Erythroblast (primary cell): ENCODE data around the gene PCDHA13.
"Not testable (repeated sequence)": the region's sequence is repeated elsewhere in the genome, so short reads cannot be mapped to it uniquely, and the experiment has no call there.

Source experiments
- DNase-seq, 2 experiments: peaks; one replicate each; lab custom pipeline; 2025; lab: John Stamatoyannopoulos, UW
- GATA1 ChIP-seq: IDR thresholded peaks from 2 replicates; pipeline ENCODE4 v1.6.1; 2011; ENCODE audit warnings: low read depth, mild to moderate bottlenecking, control low read depth, low read length, moderate library complexity
- POLR2A ChIP-seq: IDR thresholded peaks from 2 replicates; pipeline ENCODE4 v1.6.1; 2011; ENCODE audit warnings: mild to moderate bottlenecking, low read length

Gene PCDHA13

DNA sequence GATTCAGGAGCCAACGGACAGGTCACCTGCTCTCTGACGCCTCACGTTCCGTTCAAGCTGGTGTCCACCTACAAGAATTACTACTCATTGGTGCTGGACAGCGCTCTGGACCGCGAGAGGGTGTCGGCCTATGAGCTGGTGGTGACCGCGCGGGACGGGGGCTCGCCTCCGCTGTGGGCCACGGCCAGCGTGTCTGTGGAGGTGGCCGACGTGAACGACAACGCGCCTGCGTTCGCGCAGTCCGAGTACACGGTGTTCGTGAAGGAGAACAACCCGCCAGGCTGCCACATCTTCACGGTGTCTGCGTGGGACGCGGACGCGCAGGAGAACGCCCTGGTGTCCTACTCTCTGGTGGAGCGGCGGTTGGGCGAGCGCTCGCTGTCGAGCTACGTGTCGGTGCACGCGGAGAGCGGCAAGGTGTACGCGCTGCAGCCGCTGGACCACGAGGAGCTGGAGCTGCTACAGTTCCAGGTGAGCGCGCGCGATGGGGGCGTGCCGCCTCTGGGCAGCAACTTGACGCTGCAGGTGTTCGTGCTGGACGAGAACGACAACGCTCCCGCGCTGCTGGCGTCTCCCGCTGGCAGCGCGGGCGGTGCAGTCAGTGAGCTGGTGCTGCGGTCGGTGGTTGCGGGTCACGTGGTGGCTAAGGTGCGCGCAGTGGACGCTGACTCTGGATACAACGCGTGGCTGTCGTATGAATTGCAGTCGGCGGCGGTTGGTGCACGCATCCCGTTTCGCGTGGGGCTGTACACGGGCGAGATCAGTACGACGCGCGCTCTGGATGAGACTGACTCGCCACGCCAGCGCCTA, 24.5 kb upstream of the PCDHA13 start:
- DNase-seq = no peak
- no peak for TF ChIP-seq GATA1
- TF ChIP-seq POLR2A = no peak

DNA sequence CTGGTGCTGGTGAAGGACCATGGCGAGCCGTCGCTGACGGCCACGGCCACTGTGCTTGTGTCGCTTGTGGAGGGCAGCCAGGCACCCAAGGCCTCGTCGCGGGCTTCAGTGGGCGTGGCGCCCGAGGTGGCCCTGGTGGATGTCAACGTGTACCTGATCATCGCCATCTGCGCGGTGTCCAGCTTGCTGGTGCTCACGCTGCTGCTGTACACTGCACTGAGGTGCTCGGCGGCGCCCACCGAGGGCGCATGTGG, 24.0 kb upstream of the PCDHA13 start:
- no peak for DNase-seq

DNA sequence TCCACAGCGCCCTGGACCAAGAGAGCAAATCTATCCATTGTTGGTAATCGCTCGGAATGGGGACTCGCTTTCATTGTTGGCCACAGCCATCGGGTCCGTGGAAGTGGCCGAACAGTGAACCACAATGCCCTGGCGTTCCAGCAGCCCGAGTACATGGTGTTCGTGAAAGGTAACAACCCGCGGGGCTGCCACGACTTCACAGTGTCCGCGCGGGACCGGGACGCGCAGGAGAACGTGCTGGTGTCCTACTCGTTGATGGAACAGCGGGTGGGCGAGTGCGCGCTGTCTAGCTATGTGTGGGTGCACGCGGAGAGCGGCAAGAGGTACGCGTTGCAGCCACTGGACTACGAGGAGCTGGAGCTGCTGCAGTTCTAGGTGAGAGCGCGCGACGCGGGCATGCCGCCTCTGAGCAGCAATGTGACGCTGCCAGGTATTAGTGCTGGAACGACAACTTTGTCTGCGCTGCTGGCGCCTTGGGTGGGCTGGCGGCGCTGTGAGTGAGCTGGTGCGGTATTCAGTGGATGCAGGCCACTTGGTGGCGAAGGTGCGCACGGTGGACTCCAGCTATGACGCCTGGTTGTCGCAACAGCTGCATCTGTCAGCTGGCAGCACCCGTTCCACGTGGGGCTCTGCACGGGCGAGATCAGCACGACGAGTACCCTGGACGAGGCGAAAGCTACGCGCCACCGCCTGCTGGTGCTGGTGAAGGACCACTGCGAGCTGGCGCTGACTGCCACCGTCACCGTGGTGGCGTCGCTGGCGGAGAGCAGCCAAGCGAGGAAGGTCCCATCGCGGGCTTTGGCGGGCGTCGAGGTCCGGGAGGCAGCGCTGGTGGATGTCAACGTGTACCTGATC, 19.3 kb upstream of the PCDHA13 start:
- no peak for TF ChIP-seq POLR2A
- TF ChIP-seq GATA1 = no peak
- DNase-seq = no peak

More for the DNA sequence above, 24.0 kb upstream of the PCDHA13 start:
- TF ChIP-seq POLR2A (no peak), GATA1 (no peak)

DNA sequence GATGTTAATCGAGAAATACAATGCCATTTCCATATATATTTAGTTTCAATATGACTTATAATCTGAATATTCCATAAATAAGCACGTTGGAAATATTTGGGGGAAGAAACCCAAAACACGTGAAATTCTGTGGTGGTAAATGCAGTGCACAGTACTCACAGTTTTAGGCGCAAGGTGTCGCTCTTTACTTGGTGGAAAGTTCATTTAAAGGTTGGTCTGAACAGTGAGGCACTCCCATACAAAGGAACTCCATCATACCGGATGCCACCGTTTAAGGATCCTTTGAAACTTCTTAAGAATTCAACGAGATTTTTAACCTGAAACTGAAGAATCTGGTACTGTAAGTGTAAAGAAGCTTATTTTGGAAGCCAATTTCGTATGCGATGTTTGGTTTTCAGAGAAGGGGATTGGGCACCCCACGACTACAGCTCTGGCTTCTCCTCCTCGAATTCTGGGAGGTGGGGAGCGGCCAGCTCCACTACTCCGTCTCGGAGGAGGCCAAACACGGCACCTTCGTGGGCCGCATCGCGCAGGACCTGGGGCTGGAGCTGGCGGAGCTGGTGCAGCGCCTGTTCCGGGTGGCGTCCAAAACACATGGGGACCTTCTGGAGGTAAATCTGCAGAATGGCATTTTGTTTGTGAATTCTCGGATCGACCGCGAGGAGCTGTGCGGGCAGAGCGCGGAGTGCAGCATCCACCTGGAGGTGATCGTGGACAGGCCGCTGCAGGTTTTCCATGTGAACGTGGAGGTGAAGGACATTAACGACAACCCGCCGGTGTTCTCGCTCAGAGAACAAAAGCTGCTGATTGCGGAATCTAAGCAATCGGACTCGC, 13.0 kb upstream of the PCDHA13 start, which contains the start of gene PCDHA11:
TSS of gene PCDHA11 (plus strand) at position 237 of the 834 bp plus-strand sequence. CDS start at position 384, 147 bp downstream.
- TF ChIP-seq GATA1 (no peak), POLR2A (no peak)
- DNase-seq = no peak

DNA sequence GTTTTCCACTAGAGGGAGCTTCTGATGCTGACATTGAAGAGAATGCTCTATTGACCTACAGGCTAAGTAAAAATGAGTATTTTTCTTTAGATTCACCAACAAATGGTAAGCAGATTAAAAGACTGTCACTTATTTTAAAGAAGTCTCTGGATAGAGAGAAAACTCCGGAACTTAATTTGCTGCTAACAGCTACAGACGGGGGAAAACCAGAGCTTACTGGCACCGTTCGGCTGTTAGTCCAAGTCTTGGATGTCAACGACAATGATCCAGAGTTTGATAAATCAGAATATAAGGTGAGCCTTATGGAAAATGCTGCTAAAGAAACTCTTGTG, 12.4 kb upstream of the PCDHA13 start:
- DNase-seq = no peak
- TF ChIP-seq POLR2A (no peak), GATA1 (no peak)

DNA sequence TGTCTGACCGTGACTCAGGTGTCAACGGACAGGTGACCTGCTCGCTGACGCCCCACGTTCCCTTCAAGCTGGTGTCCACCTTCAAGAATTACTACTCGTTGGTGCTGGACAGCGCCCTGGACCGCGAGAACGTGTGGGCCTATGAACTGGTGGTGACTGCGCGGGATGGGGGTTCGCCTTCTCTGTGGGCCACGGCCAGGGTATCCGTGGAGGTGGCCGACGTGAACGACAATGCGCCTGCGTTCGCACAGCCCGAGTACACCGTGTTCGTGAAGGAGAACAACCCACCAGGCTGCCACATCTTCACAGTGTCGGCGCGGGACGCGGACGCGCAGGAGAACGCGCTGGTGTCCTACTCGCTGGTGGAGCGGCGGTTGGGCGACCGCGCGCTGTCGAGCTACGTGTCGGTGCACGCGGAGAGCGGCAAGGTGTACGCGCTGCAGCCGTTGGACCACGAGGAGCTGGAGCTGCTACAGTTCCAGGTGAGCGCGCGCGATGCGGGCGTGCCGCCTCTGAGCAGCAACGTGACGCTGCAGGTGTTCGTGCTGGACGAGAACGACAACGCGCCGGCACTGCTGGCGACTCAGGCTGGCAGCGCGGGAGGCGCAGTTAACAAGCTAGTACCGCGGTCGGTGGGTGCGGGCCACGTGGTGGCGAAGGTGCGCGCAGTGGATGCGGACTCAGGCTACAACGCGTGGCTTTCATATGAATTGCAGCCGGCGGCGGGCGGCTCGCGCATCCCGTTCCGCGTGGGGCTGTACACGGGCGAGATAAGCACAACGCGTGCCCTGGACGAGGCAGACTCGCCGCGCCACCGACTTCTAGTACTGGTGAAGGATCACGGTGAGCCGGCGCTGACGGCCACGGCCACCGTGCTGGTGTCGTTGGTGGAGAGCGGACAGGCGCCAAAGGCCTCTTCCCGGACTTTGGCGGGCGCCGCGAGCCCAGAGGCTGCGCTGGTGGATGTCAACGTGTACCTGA, 11.4 kb upstream of the PCDHA13 start:
- TF ChIP-seq POLR2A = no peak
- TF ChIP-seq GATA1 = no peak
- DNase-seq = no peak

DNA sequence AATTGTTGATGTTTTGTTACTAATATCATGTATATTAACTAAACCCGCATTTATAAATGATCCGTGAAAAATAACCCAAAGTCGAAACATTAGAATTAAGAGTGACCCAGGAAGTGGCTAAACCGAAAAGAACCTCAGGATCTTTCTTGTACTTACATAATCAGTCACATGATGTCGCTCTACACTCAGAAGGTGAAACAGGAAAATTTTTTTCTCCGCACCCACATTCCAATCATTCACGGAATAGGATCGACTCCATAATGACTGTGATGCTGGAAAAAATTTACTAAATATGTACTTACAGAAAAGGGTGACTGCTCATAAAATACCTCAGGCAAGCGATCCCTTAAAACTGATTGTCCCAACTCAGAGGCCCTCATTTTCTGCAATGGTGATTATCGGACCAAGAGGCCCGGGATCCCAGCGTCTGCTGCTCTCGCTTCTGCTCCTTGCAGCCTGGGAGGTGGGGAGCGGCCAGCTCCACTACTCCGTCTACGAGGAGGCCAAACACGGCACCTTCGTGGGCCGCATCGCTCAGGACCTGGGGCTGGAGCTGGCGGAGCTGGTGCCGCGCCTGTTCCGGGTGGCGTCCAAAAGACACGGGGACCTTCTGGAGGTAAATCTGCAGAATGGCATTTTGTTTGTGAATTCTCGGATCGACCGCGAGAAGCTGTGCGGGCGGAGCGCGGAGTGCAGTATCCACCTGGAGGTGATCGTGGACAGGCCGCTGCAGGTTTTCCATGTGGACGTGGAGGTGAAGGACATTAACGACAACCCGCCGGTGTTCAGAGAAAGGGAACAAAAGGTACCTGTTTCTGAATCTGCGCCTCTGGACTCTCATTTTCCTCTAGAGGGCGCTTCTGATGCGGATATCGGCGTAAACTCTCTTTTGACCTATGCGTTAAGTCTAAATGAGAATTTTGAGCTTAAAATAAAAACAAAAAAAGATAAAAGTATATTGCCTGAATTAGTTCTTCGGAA, 6.5 kb upstream of the PCDHA13 start, which contains the start of gene PCDHA12:
TSS of gene PCDHA12 (plus strand) at position 224 of the 981 bp plus-strand sequence. CDS start at position 389, 165 bp downstream.
- TF ChIP-seq GATA1 (no peak), POLR2A (no peak)
- no peak for DNase-seq

DNA sequence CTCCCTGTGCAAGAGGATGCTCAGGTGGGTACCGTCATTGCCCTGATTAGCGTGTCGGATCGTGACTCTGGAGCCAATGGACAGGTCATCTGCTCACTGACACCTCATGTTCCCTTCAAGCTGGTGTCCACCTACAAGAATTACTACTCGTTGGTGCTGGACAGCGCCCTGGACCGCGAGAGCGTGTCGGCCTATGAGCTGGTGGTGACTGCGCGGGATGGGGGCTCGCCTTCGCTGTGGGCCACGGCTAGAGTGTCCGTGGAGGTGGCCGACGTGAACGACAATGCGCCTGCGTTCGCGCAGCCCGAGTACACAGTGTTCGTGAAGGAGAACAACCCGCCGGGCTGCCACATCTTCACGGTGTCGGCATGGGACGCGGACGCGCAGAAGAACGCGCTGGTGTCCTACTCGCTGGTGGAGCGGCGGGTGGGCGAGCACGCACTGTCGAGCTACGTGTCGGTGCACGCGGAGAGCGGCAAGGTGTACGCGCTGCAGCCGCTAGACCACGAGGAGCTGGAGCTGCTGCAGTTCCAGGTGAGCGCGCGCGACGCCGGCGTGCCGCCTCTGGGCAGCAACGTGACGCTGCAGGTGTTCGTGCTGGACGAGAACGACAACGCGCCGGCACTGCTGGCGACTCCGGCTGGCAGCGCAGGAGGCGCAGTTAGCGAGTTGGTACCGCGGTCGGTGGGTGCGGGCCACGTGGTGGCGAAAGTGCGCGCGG, 5.2 kb upstream of the PCDHA13 start:
- DNase-seq = not testable (repeated sequence)

DNA sequence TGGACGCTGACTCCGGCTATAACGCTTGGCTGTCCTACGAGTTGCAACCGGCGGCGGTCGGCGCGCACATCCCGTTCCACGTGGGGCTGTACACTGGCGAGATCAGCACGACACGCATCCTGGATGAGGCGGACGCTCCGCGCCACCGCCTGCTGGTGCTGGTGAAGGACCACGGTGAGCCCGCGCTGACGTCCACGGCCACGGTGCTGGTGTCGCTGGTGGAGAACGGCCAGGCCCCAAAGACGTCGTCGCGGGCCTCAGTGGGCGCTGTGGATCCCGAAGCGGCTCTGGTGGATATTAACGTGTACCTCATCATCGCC, 4.7 kb upstream of the PCDHA13 start:
- DNase-seq = no peak
- TF ChIP-seq GATA1 (no peak), POLR2A (no peak)

DNA sequence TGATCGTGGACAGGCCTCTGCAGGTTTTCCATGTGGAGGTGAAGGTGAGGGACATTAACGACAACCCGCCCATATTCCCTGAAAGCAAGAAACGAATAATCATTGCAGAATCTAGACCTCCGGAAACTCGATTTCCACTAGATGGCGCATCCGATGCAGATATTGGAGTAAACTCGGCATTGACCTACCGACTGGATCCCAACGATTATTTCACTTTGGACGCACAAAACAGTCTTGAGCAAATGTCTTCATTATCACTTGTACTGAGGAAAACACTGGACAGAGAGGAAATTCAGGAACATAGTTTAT, 621 bp downstream of the PCDHA13 start:
- TF ChIP-seq GATA1 (no peak), POLR2A (no peak)
- no peak for DNase-seq

DNA sequence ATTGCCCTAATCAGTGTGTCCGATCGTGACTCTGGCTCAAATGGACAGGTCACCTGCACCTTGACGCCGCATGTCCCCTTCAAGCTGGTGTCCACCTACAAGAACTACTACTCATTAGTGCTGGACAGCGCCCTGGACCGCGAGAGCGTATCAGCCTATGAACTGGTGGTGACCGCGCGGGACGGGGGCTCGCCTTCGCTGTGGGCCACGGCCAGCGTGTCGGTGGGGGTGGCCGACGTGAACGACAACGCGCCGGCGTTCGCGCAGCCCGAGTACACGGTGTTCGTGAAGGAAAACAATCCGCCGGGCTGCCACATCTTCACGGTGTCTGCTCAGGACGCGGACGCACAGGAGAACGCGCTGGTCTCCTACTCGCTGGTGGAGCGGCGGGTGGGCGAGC, 1.4 kb downstream of the PCDHA13 start:
- DNase-seq = no peak
- TF ChIP-seq GATA1 (no peak), POLR2A (no peak)
